ENCODE results near the gene USH1C. TPM values are rescaled to one million over a fixed set of nuclear protein-coding genes. Genes with fewer than 3 reads are reported as not detected.

Gene USH1C
- polyA plus RNA-seq, 1 donor: not detected

DNA sequence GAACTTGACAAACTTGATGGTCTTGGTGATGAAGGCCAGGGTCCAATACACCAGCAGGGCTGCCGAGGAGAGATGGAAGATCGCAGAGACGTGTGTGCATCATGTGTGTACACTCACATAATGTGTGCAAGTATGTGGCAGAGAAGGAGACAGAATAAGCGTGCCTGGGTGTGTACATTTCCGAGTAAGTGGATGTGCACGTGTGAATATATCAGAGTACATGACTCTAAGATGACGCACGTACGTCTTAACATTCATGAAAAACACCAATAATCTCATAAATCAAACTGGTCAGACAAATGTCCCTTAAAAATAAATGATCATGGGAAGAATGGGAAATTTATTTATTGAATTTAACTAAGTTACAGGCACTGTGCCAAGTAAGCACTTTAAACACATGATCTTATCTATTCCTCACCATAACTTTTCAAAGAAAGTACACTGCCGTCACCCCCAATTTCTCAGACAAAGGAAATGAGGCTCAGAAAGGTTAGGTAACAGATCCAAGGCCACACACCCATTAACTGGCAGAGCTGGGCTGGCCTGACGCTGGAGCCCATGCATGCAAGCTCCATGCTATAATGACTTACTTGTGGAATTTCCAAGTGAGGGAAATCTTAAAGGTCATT is 80.6 kb downstream of the USH1C start:
- no peak for DNase-seq

DNA sequence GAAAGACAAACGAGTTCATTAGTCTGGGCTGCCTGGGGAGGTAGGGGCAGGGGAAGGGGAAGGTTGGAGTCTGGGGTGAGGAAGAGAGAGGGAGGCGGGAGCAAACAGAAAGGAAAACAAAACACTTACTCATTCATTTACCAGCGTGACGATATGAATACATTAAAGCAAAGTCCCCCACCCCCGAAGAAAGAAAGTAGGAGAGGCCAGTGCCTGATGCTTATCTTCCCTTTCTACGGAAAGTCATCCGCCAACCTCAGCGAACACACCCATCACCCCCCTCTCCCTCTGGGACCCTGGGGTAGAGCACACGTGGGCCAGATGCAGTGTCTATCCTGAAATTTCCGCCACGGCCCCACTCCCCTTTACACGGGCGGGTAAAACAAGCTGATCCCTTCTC is 81.3 kb downstream of the USH1C start:
- no peak for DNase-seq

DNA sequence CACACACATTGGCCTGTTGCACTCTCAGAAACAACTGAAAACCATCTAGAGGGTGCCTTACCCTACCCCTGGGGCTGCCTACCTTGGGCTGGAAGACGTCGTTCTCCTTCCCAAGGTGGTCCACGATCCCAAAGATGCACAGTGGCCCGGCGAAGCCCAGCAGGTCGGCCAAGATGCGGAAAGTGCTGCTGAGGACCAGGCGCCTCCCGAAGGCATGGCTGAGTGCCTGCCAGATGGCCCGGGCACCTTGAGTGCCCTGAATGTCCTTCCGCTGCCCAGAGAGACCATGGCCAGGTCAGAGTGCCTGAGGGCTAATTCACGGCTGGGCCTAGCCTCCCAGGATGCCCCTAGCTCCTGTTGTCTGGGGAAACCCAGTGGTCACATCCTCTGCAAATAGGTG is 83.8 kb downstream of the USH1C start:
- DNase-seq: no peak

DNA sequence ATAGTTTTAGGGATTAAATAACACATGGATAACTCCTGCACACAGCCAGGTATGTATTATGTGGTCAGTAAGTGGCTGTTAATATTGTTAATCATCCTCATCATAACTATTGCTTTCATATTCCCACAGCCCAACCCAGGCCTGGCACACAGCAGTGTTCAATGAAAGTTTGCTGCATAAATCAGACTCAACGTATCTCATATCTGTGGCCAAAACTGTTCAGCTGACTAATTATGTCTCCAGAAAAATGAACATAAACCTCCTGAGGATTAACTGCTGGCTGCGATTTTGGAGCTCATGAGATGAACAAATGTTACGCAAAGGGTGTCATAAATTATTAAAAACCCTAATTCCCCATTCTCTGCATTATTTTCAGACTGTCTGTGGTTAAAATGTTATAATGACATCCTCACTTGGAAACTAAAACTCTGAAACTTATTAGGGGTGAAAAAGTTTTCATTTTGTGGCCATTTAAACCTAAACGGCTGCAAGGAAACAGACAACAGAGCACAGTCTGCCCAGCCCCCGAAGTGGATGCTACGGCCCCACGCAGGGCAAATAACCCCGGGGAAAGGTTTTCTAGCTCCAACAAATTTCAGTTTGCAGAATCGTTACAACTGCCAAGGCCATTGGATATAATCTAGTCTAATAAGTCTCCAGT is 84.8 kb downstream of the USH1C start:
- DNase-seq: peak; percentile 19

DNA sequence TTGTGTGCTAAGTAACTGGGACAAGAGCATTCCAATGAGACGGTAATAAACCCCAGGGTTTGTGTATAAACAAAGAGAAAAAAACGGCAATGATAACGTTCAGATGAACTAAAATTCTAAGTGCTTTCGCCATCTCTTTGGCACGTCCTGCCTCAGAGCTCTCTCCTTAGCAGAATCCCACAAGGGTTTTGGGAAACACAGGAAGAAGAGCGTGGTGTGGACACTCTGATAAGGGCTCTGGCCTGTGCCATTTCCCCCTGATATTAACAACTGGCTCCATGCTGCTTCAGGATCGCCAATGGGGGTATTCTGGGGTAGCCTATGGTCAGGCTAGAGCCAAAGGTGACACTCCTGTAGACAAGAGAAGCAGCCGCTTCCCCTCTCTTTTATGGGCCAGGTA is 85.9 kb downstream of the USH1C start:
- DNase-seq: no peak

DNA sequence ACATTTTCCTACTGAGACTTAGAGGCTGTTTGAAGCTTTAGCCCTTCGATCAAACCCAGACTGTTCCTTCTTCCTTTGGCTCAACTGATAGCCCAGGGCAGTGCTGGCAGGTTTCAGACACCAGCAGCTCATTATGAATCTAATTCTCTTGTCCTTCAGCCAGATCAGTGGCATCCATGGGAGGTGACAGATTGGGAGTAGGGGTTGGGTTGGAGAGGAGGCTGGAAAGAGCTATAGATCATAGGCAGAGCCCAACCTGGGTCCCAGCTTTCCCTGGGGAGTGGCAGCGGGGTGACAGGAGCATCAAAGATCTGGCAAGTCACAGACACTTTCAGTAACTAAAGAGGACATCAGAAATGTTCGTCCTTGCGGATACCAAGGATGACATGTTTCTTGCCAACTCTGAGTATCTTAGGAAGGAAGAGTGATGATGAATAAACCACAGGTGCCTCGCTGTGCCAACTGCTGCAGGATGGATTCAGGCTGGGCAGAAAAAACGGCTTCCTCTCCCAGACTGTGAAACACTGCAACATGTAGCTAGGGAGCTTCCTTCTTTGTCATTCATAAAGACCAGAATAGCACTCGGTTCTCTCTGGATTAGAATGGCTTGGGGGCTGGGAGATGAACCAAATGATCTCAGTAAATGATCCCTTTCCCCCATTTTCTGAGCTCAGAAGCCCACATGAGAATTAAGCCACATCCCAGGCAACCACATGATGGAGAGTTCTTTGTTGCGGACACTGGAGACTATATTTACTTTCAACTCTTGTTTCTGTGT is 86.6 kb downstream of the USH1C start:
- DNase-seq: no peak

DNA sequence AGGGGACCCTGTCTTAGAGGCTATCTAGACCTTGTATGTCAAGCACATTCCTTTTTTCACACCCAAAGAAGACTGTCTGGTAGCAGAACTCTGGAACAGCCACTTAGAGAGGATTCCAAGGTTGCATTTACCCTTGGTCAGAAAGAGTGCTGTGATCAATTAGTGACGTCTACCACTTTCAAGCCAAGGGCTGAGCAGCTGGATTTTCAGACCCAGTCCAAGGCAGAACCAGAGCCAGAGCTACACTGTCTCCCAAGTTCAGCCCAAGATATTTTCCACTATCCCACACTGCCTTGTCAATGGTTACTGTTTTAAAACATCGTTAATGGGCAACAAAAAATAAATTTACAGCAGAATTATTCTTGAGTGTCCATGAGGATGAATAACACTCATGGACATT is 91.5 kb downstream of the USH1C start:
- no peak for DNase-seq

DNA sequence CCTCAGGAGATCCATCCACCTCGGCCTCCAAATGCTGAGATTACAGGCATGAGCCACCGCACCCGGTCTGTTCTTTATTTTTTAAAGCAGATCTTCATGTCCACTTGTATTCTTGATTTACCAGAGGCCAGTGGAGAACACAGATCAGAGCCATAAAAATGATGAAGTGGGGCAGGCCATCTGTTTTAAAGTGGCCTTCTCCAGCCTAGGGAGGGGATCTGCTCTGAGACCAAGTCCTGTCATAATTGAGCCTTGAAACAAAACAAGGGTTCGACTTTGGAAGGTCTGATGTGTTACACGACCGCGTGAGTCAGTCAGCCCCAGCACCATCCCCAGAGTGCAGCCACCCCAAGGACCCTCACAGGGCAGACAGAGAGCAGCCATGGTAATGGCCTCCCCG is 95.1 kb downstream of the USH1C start:
- no peak for DNase-seq

DNA sequence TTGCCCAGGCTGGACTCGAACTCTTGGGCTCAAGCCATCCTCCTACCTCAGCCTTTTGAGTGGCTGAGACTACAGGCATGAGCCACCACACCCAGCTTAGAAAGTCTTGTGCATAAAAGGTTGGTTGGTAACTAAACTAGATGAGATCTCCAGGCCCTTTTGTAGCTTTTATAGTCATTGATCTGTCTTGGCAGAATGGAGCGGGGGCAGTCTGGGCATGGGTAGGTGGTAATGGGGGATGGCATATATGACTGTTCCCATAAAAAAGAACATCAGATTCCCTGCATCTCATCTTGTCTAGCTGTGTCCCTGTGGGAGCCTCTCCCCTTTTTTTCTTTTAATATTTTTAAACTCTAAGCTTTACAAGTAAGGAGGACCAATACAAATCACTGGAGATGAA is 97.7 kb downstream of the USH1C start:
- DNase-seq: no peak

DNA sequence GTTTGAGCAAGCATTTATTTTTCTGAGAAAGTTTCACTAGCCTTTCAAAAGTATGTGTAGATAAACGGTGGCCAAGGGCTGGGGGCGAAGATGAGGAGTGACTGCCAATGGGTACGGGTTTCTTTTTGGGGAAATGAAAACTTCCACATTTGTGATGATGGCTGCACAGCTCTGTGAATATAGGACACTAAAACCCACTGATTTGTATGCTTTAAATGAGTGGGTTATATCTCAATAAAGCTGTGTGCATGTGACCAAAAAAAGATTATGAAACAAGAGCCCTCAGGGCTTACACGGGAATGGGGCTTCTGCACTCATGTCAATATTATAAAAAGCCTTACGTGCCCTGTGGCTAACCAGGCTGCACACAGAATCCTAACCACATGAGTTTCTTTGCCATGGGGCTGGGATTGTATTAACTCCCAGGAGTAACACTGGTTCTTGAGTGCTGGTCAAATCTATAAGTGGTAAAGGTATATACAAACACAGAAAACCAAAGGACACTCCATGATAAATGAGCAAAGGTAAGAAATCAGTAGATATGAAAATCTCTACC is 98.9 kb downstream of the USH1C start:
- no peak for DNase-seq

DNA sequence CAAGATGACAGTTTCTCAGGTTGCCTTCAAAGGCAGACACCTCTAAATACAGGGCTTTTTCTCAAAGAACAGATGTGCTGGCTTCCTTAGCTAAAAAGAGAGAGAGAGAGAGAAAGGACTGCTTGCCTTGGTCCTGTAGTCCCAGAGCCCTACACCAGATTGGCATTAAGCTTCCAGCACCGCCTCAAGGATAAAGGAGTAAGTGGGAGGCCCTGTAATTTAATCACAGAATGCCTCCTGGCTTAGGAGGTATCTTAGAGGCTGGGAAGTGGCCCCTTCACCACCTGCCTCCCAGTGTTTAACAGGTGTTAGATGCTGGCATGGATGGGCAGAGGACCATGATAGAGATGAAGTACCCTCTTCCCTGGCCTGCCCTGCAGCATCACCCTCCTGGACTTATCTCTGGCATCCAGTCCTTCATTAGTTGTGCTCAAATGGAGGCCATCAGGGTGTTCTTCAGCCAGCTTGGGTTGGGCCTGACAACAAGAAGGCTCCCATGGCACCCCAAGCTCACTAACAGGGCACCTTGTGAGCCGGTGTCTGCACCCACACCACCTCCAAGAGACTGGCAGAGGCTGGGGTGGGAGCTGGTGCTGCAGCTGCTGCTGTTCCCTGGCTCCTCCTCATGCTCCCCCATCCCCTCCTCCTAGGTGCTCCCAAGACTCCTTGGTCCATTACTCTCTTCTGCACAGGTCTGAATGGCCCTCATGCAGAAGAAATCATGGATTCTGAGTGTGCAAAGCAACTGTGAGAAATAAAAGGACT is 100.1 kb downstream of the USH1C start:
- no peak for DNase-seq

Other genes with a start within 250 kb of the USH1C start
- gene NCR3LG1, start 192.6 kb downstream of the USH1C start, polyA plus RNA-seq (ENCODE audit: insufficient read length): 0.28 TPM
- 27.5 TPM for gene KCNJ11, start 155.8 kb downstream of the USH1C start, polyA plus RNA-seq (ENCODE audit: insufficient read length)
- gene ABCC8, start 67.6 kb downstream of the USH1C start, polyA plus RNA-seq (ENCODE audit: insufficient read length): 3.5 TPM
- 0.08 TPM for gene OTOG, start 2.8 kb upstream of the USH1C start, polyA plus RNA-seq (ENCODE audit: insufficient read length)
- gene MYOD1, start 175.2 kb upstream of the USH1C start, polyA plus RNA-seq (ENCODE audit: insufficient read length): 100 TPM
- 2.4 TPM for gene KCNC1, start 190.4 kb upstream of the USH1C start, polyA plus RNA-seq (ENCODE audit: insufficient read length)

All from hindlimb muscle (tissue), 1 donor.